Peyer's patch (tissue), 4 donors: ENCODE measurements around the gene PRPF38B.
"Not testable (repeated sequence)": the region's sequence is repeated elsewhere in the genome, so short reads cannot be mapped to it uniquely, and the experiment has no call there.

Experiments used
- POLR2A ChIP-seq, 2 donors: fragments of 450-650 bp; IDR thresholded peaks; one replicate each; pipeline ENCODE4 v1.5.1; 2017; ENCODE audit warnings: antibody characterized with exemption in 2 of 2, mild to moderate bottlenecking in 2 of 2, moderate library complexity in 2 of 2
- TF ChIP-seq, protein P1 (sequence below), 6 experiments: fragments of 450-650 bp in 4 of 6; fragments of 200-600 bp in 2 of 6; sonication (generic) in 1 of 6; IDR thresholded peaks; one replicate each; pipeline ENCODE4 v1.5.1; 2017 to 2019; ENCODE audit warnings: antibody characterized with exemption in 6 of 6, mild to moderate bottlenecking in 3 of 6, moderate library complexity in 1 of 6

- not testable (repeated sequence) for TF ChIP-seq POLR2A (IDR thresholded peaks at IDR 0.05)
- TF ChIP-seq, protein P1, sequence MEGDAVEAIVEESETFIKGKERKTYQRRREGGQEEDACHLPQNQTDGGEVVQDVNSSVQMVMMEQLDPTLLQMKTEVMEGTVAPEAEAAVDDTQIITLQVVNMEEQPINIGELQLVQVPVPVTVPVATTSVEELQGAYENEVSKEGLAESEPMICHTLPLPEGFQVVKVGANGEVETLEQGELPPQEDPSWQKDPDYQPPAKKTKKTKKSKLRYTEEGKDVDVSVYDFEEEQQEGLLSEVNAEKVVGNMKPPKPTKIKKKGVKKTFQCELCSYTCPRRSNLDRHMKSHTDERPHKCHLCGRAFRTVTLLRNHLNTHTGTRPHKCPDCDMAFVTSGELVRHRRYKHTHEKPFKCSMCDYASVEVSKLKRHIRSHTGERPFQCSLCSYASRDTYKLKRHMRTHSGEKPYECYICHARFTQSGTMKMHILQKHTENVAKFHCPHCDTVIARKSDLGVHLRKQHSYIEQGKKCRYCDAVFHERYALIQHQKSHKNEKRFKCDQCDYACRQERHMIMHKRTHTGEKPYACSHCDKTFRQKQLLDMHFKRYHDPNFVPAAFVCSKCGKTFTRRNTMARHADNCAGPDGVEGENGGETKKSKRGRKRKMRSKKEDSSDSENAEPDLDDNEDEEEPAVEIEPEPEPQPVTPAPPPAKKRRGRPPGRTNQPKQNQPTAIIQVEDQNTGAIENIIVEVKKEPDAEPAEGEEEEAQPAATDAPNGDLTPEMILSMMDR (IDR thresholded peaks at IDR 0.05) = not testable (repeated sequence)
These were observed 10.0 kb downstream of the PRPF38B start for GRCh38 chr1:108702109-108702508.
